Measurements from ENCODE around the gene PDCD5. TPM values are rescaled to one million over a fixed set of nuclear protein-coding genes. Genes with fewer than 3 reads are reported as not detected.
A peak's percentile ranks its signal among the peaks of the same experiment; 100 is the strongest.
"Not testable (repeated sequence)": the region's sequence is repeated elsewhere in the genome, so short reads cannot be mapped to it uniquely, and the experiment has no call there.

PDCD5 gene
- total RNA-seq, 1 donor: 22.9 TPM

DNA sequence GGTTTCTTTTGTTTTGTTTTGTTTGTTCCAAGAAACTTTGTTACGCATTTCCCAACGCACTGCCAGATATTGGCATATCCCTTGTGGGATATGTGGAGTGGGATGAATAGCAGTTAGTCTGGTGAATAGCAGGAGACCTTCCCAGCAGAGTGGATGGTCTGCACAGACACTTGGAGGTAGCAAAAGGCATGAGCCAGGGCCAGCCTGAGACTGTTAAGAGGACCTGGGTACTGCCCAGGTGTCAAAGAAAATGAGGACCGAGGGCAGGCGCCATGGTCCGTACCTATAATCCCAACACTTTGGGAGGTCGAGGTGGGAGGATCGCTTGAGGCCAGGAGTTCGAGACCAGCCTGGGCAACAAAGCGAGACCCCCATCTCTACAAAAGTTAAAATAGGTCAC, 13.5 kb upstream of the PDCD5 start:
- Histone ChIP-seq H3K4me3 (ENCODE audit: low read length) (no peak overlapping the region), H3K27me3 (ENCODE audit: insufficient read depth, low read length) (peaks cover 3% of the 10 kb centered on the region), H3K4me1 (ENCODE audit: insufficient read depth, low read length) (no peaks in the 10 kb centered on the region), H3K9me3 (ENCODE audit: low read depth, low read length) (no peaks in the 10 kb centered on the region)

GRCh38 chr19:32570081-32570785, 10.8 kb upstream of the PDCD5 start:
- peaks cover 3% of the 10 kb centered on the region for H3K27me3 ChIP-seq (ENCODE audit: insufficient read depth, low read length)
- no peaks in the 10 kb centered on the region for H3K4me1 ChIP-seq (ENCODE audit: insufficient read depth, low read length)
- H3K4me3 ChIP-seq (ENCODE audit: low read length): no peak overlapping the region
- no peaks in the 10 kb centered on the region for H3K9me3 ChIP-seq (ENCODE audit: low read depth, low read length)

GRCh38 chr19:32571471-32572075, 9.4 kb upstream of the PDCD5 start:
- H3K9me3 ChIP-seq (ENCODE audit: low read depth, low read length); H3K4me3 ChIP-seq (ENCODE audit: low read length); H3K4me1 ChIP-seq (ENCODE audit: insufficient read depth, low read length); H3K27me3 ChIP-seq (ENCODE audit: insufficient read depth, low read length): not testable (repeated sequence)

DNA sequence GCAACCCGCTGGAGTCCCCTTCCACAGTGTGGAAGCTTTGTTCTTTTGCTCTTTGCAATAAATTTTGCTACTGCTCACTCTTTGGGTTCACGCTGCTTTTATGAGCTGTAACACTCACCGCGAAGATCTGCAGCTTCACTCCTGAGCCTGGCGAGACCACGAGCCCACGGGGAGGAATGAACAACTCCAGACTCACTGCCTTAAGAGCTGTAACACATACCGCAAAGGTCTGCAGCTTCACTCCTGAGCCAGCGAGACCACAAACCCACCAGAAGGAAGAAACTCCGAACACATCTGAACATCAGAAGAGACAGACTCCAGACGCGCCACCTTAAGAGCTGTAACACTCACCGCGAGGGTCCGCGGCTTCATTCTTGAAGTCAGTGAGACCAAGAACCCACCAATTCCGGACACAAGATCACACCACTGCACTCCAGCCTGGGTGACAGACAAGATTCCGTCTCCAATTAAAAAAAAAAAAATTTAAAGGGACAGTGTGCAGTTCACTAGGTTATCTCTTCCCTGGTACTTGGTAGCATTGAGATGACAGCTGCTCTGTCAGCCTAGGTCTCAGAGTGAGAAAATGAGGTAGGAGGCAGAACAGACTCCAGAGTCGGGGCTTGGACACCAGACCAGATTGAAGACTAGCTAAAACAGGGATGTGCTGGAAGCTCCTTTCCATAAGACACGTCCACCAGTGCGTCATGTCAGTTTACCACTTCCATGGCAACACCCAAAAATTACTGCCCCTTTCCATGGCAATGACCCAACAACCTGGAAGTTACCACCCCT, 8.1 kb upstream of the PDCD5 start:
- H3K27me3 ChIP-seq (ENCODE audit: insufficient read depth, low read length); H3K4me3 ChIP-seq (ENCODE audit: low read length); H3K4me1 ChIP-seq (ENCODE audit: insufficient read depth, low read length); H3K9me3 ChIP-seq (ENCODE audit: low read depth, low read length): not testable (repeated sequence)

- Histone ChIP-seq H3K4me3 (ENCODE audit: low read length) (no peak overlapping the region), H3K4me1 (ENCODE audit: insufficient read depth, low read length) (no peaks in the 10 kb centered on the region), H3K27me3 (ENCODE audit: insufficient read depth, low read length) (peaks cover 3% of the 10 kb centered on the region), H3K9me3 (ENCODE audit: low read depth, low read length) (no peaks in the 10 kb centered on the region)
Observed at GRCh38 chr19:32573492-32573794, 7.5 kb upstream of the PDCD5 start.

GRCh38 chr19:32576790-32577189, 4.2 kb upstream of the PDCD5 start:
- no peaks in the 10 kb centered on the region for H3K9me3 ChIP-seq (ENCODE audit: low read depth, low read length)
- H3K27me3 ChIP-seq (ENCODE audit: insufficient read depth, low read length): no peaks in the 10 kb centered on the region
- peaks cover 12% of the 10 kb centered on the region for H3K4me1 ChIP-seq (ENCODE audit: insufficient read depth, low read length)
- H3K4me3 ChIP-seq (ENCODE audit: low read length): no peak overlapping the region

DNA sequence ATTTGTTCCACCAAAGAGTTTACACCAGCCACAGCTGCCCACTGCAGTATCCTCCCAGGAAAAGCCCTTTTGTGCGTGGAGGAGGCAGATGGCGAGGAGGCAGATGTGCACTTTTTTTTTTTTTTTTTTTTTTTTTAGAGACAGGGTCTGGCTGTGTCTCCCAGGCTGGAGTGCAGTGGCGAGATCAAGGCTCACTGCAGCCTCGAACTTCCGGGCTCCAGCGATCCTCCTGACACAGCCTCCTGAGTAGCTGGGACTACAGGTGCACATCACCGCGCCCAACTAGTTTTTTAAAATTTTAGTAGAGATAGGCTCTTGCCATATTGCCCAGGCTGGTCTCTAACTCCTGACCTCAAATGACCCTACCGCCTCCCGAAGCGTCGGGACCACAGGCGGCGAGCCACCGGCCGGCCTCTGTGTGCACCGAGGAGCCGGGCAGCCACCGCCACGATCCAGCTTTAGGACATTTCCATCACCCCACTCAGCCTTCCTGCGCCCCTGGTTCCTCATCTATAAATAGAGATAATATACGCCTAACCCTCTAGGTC, 563 bp upstream of the PDCD5 start:
- Histone ChIP-seq H3K4me3 (ENCODE audit: low read length) (peak overlapping the region; percentile 71), H3K9me3 (ENCODE audit: low read depth, low read length) (no peaks in the 10 kb centered on the region), H3K27me3 (ENCODE audit: insufficient read depth, low read length) (no peaks in the 10 kb centered on the region), H3K4me1 (ENCODE audit: insufficient read depth, low read length) (peaks cover 19% of the 10 kb centered on the region)

- H3K4me3 ChIP-seq (ENCODE audit: low read length): peak overlapping the region; percentile 71
- H3K27me3 ChIP-seq (ENCODE audit: insufficient read depth, low read length): no peaks in the 10 kb centered on the region
- H3K4me1 ChIP-seq (ENCODE audit: insufficient read depth, low read length): peaks cover 19% of the 10 kb centered on the region
- H3K9me3 ChIP-seq (ENCODE audit: low read depth, low read length): no peaks in the 10 kb centered on the region
Observed at GRCh38 chr19:32581705-32582179, 752 bp downstream of the PDCD5 start.

GRCh38 chr19:32587747-32588504, 6.9 kb downstream of the PDCD5 start:
- not testable (repeated sequence) for H3K4me1 ChIP-seq (ENCODE audit: insufficient read depth, low read length); H3K4me3 ChIP-seq (ENCODE audit: low read length); H3K9me3 ChIP-seq (ENCODE audit: low read depth, low read length); H3K27me3 ChIP-seq (ENCODE audit: insufficient read depth, low read length)

- Histone ChIP-seq H3K4me1 (ENCODE audit: insufficient read depth, low read length) (no peaks in the 10 kb centered on the region), H3K27me3 (ENCODE audit: insufficient read depth, low read length) (no peaks in the 10 kb centered on the region), H3K4me3 (ENCODE audit: low read length) (no peak overlapping the region), H3K9me3 (ENCODE audit: low read depth, low read length) (no peaks in the 10 kb centered on the region)
Observed at GRCh38 chr19:32594021-32594420, 13.0 kb downstream of the PDCD5 start.

- Histone ChIP-seq H3K4me3 (ENCODE audit: low read length) (no peak overlapping the region), H3K27me3 (ENCODE audit: insufficient read depth, low read length) (no peaks in the 10 kb centered on the region), H3K4me1 (ENCODE audit: insufficient read depth, low read length) (no peaks in the 10 kb centered on the region), H3K9me3 (ENCODE audit: low read depth, low read length) (no peaks in the 10 kb centered on the region)
Observed at GRCh38 chr19:32595491-32595890, 14.5 kb downstream of the PDCD5 start.

DNA sequence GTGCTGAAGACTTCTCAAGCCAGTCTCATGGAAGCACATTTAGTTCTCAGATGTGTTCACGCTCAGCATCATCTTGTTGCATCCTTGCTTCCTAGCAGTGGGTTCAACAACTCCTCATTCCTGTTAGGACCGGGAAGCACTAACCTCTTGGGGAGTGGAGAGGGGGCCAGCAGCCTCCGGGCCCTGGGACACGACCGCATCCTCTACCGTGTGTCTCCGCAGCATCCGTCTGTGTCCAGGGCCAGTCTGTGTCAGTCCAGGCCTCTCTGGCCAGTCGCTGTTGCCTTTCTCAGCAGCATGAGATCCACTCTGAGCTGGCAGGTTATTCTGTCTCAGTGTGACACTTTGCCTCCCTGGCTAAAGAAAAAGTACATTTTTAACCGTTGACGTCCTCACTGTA, 17.0 kb downstream of the PDCD5 start:
- H3K9me3 ChIP-seq (ENCODE audit: low read depth, low read length): no peaks in the 10 kb centered on the region
- H3K4me3 ChIP-seq (ENCODE audit: low read length): no peak overlapping the region
- H3K4me1 ChIP-seq (ENCODE audit: insufficient read depth, low read length): no peaks in the 10 kb centered on the region
- no peaks in the 10 kb centered on the region for H3K27me3 ChIP-seq (ENCODE audit: insufficient read depth, low read length)

DNA sequence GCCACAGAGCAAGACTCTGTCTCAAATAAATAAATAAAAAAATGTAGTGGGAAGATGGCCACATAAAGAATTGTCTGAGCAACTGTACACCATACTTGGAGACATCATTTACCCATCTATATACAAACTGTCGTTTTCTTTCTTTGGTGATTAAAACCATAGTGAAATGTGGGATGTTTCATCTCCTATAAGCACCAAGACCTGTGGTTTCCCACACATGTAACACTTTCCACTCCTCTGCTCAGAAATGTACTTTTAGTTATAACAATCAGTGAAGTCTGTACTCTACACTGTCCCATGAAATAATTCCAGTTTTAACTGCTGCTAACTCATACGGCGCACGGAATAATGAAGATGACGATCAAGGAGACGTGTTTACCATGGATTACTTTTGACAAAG, 18.3 kb downstream of the PDCD5 start:
- no peak overlapping the region for H3K4me3 ChIP-seq (ENCODE audit: low read length)
- no peaks in the 10 kb centered on the region for H3K4me1 ChIP-seq (ENCODE audit: insufficient read depth, low read length)
- H3K27me3 ChIP-seq (ENCODE audit: insufficient read depth, low read length): no peaks in the 10 kb centered on the region
- no peaks in the 10 kb centered on the region for H3K9me3 ChIP-seq (ENCODE audit: low read depth, low read length)

DNA sequence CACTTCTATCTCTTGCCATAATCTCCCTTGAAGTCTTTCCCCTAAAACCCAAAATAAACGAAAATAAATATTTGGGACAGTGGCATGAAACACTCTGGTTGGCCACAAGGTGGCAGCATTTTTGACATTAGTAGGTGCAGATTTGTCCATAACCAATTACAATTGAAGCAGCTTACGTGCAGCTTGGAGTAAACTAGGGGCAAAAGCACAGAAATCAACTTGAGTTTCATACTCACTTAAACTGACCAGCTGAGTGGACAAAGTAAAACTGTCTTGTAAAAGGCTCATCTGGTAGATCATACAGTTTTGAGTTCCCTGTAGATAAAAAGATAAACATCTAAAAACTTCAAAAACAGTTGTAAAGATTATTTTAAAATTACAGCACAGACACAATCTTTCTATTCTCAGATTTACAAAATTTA, 18.8 kb downstream of the PDCD5 start:
- H3K27me3 ChIP-seq (ENCODE audit: insufficient read depth, low read length): no peaks in the 10 kb centered on the region
- no peak overlapping the region for H3K4me3 ChIP-seq (ENCODE audit: low read length)
- no peaks in the 10 kb centered on the region for H3K9me3 ChIP-seq (ENCODE audit: low read depth, low read length)
- no peaks in the 10 kb centered on the region for H3K4me1 ChIP-seq (ENCODE audit: insufficient read depth, low read length)

DNA sequence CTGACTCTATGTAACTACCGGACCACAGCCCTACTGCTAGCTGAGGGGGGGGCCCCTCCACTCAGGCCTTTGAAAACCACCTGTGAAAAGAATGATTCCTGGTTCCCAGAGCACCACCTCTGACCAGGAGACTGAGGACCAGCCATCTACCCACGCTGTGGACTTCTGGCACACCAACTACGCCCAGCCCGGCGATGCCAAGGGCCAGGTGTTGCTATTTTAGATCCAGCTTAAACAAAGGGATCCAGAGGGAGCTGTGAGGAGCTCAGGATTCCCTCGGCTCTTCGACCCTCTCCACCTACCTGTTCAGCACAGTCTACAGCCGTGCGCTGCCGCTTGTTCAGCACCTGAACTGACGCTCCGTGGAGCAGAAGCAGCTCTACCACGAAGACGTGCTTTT, 23.0 kb downstream of the PDCD5 start:
- H3K4me3 ChIP-seq (ENCODE audit: low read length): no peak overlapping the region
- H3K27me3 ChIP-seq (ENCODE audit: insufficient read depth, low read length): no peaks in the 10 kb centered on the region
- H3K9me3 ChIP-seq (ENCODE audit: low read depth, low read length): no peaks in the 10 kb centered on the region
- H3K4me1 ChIP-seq (ENCODE audit: insufficient read depth, low read length): no peaks in the 10 kb centered on the region
